Activated CD8-positive, alpha-beta memory T cell treated with anti-CD3 and anti-CD28 coated beads, Interleukin-2, amount 50 U/mL, for 24 hours (primary cell): ENCODE results near the gene KHDC1.
"Not testable (repeated sequence)": the region's sequence is repeated elsewhere in the genome, so short reads cannot be mapped to it uniquely, and the experiment has no call there.

ENCODE experiments used
- DNase-seq: peaks from one replicate; pipeline ENCODE4 v3.0.0-alpha.2; 2020; ENCODE audit errors: extremely low read depth

The KHDC1 gene

DNA sequence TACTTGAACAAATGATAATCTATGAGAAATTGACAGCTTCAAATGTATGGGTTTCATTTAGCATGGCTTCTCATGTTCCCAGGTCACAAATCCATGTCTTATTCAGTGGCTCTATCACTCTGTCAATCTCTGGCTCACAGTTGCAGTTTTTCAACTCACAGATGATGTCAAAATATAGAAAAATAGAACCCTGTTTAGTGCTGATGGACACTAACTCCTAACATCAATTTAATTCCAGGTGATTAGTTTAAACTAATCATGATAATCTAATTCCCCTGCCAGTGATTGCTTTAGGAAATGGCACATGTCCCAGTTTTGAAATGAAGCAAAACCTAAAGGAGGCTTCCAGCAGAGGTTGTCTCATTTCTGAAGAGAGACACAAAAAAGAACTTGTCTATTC lies 13.0 kb downstream of the KHDC1 start:
- no peak for DNase-seq

DNA sequence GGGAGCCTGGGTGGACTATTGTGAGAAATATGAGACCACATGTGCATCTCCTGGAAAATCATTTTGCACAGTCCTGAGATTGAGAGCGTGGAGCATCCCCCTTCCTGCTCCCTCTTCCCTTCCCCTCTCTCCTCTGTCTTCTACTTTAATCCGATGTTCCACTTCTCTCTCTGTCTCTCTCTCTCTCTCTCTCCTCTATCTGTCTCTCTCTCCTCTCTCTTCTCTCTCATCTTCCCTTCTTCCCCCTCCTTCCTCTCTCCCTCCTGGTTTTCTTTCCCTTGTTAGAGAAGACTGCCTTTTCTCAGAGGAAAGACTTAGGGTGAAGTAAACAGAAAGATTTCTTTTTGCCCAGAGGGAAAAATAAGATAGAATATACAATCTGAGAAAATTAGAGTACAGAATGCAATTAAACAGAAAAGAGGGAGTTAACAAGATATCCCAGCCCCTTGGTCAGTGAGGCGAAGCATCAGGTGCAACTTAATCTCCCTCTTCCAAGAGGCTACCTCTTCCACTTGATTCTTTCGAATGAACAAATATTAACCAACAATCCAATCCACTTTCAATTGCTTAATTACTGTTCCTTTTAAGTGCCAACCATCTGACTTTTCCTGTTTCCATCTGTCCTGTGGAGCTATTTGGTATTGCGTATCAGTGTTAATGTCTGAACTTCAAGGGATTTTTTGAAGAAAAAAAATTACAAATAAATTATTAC lies 14.6 kb downstream of the KHDC1 start:
- DNase-seq, result no peak

DNA sequence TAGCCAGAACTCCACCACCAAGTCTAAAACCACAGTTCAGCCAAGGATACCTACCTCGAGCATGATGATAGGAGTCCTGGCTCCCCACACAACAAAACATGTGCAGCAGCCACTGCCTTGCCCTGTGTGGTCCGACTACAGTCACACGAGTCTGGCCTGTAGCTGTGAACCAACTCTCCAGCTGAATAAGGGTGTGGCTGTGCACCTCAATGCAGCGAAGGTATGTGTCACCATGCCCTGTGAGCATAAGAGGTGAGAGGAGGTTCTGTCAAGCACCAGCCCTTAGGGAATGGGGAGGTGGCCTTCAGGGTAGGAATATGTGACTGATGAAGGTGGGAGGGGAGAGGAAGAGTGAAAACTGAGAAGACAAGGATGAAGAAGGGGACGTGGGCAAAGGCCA lies 21.0 kb downstream of the KHDC1 start:
- DNase-seq, result no peak

DNA sequence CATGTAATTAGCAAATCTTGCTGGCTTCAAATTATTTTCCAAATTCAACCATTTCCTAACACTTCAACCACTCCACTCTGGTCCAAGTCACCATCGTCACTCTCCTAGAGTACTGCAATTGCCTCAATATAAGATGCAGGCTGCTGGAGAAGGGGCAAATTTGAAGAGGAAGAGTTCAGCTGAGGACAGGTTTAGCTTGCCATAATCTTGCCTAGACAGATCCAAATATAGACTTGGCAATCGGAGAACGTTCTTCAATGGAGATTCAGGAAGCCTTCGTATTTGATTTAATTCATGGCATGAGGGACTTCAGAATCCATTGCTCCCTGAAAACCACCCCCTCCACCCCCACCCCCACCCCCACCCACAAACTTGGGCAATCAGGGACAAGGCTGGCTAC lies 22.3 kb downstream of the KHDC1 start:
- DNase-seq, result no peak

DNA sequence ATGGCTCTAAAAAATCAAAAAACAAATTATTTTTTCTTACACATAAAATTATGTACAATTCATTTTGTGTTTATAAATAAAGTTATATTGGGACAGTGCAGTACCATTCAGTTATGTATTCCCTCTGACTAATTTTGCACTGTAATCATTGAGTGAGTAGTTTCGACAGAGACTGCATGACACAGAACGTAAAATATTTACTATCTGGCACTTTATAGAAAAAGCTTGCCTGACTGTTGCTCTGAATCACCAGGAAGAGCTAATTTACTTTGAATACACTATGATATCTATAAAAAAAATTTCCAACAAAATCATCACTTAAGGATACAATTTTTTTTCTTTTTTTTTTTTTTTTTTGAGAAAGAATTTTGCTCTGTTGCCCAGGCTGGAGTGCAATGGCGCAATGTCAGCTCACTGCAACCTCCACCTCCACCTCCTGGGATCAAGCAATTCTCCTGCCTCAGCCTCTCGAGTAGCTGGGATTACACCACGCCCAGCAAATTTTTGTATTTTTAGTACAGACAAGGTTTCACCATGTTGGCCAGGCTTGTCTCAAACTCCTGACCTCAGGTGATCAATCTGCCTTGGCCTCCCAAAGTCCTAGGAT lies 26.7 kb downstream of the KHDC1 start:
- DNase-seq, result no peak

DNA sequence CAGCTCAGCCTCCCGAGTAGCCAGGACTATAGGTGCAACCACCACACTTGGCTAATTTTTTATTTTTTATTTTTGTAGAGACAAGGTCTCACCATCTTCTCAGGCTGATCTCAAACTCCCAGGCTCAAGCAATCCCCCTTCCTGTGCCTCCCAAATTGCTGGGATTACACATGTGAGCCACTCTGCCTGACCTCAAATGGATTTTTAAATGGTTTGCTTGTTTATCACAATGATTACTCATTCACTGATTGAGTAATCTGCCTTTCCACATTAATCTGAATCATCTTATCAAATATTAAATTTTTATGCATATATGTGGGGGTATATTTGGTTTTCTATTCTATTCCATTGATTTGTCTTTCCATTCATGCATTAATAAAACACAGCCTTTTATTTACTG lies 28.3 kb downstream of the KHDC1 start:
- DNase-seq, result no peak

DNA sequence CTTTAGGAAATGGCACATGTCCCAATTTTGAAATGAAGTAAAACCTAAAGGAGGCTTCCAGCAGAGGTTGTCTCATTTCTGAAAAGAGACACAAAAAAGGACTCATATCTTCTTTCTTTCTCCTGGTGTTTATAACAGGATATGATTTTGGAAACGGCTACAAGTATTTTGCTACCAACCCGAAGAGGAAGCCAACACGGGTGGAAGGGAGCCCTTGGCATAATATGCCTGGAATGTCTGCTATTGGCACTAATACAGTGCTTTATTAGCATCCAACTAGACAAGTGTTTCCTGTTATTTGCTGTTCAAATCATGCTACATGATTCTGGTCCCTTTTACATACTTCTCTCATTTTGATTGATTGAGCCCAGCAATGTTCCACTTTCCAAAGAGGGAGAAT lies 29.0 kb downstream of the KHDC1 start:
- DNase-seq, result not testable (repeated sequence)

DNA sequence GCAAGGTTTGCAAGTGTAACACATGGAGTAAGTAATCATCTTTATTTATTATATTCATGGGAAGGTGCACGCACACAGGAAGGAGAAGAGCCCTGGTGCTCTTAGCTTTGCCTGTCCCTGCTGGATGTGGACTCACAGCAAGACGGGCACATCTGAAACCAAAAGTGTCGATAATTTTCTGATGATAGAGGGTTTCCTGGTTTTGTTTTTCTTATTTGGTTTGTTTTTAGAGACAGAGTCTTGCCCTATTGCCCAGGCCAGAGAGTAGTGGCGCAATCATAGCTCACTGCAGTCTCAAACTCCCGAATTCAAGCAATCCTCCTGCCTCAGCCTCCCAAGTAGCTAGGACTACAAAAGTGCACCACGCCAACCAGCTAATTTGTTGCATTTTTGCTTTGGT lies 29.9 kb downstream of the KHDC1 start:
- no peak for DNase-seq

DNA sequence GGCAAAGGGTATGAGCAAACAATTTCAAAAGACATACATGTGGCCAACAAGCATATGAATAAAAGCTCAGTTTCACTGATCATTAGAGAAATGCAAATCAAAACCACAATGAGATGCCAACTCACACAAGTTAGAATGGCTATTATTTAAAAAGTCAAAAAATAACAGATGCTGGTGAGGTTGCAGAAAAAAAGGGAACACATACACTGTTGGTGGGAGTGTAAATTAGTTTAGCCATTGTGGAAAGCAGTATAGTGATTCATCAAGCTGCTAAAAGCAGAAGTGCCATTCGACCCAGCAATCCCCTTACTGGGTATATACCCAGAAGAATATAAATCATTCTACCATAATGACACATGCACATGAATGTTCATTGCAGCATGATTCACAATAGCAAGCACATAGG lies 31.0 kb downstream of the KHDC1 start:
- no peak for DNase-seq

DNA sequence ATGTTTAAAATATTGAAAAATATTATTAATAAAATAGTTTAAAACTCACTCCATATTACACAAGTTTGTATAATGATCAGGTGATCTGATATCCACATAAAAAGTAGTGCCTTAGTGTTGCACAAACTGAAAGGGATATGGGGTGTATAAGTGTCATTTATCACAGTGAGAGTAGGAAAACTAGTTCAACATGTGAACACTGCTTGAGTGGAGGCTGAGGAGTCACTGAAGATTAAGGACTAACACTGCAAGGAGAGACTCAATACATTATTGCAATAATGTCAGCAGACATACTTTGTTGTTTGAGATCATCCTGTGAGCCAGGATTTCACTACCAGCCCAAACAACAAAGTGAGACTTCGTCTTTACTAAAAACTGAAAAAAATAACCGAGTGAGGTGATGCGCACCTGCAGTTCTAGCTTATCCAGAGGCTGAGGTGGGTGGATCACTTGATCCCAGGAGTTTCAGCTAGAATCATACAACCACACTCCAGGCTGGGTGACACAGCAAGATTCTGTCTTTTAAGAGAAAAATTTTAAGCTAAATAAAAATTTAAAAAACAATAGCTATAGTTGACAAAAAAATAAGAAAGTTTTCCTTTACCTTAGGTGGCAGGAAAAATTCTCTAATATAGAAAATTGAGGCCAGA lies 35.3 kb downstream of the KHDC1 start:
- no peak for DNase-seq

DNA sequence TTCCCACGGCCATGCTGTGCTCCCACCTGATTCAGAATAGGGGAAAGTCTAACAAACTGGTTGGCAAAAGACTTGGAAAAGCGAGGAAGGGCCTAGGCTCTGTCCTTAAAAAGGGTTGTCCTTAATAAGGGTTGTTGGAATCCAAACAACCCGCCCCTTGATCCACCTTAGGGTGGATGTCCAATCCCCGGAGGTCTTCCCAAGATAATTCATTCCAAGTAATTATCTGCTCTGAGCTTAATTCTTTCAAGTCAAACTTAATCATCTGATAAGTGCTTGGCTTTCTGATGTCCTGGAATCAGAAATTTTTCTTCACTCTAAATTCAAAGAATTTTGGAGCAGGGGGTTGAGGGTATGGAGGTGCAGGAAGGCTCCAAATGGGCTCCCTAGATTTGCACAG lies 37.6 kb downstream of the KHDC1 start, which contains the start of gene KHDC1L:
TSS of gene KHDC1L (minus strand) at position 101 of the 400 bp plus-strand sequence. CDS start at position 13, 88 bp downstream.
- no peak for DNase-seq

DNA sequence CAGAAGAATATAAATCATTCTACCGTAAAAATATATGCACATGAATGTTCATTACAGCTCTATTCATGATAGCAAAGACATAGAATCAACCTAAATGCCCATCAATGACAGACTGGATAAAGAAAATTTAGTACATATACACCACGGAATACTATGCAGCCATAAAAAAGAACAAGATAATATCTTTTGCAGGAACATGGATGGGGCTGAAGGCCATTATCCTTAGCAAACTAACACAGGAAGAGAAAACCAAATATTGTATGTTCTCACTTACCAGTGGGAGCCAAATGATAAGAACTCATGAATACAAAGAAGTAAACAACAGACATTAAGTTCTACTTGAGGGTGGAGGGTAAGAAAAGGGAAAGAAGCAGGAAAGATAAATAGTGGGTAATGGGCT lies 46.1 kb downstream of the KHDC1 start:
- DNase-seq, result no peak

DNA sequence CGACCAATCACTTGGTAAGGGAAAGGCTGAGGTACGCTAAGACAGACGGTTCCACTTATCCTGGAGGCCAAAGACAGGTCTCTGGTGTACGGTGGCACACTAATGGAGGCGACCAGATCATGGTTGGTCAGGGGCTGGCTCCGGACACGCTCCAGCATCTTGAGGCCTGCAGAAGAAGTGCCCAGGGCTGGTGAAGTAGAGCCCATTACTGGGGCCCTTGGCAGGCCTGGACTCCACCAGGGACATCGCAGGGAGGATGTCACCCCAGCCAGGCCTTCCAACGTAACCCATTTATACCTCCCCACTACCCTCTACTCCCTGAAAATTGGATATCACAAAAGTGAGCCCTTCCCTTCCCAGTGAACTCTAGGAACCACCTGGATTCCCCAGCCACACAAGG lies 53.9 kb downstream of the KHDC1 start:
- DNase-seq, result no peak

DNA sequence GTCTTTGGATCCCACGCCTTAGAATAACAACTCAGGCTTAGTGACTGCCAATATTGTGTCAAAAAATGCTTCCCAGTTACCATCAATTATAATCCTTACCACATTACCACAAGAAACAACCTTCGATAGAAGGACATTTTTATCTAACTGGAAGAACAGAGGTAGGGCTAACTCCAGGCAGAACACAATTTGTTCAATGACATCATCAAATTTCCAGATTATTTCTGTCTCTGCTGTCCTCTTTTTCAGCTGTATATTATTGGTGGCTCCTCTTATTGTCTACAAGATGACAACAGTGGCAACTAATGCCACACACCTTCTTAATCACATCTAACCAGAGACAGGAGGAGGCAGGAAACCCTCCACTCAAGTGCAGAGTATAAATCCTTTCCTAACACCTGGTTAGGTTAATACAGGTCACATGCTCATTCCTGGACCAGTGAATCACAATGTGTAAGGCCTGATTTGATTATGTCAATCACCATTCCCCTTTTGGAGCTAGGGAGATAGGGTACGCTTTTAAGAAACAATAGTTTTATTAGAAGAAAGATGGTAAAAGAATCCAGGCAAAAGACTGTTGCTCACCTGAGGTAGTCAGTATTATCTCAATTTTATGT lies 55.7 kb downstream of the KHDC1 start:
- DNase-seq, result no peak

DNA sequence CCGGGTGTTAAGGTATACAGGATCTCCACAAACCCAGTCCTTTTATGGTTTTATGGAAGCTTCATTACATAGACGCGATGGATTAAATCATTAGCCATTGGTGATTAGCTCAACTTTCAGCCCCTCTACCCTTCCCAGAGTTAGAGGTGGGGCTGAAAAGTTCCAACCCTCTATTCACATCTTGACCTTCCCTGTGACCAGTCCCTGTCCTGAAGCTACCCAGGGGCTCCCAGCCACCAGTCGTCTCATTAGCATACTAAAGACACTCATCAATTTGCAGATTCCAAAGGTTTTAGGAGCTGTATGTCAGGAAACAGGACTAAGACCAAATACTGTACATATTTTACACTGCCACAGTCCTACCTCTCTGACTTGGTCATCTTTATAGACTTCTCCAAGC lies 58.7 kb downstream of the KHDC1 start:
- no peak for DNase-seq

DNA sequence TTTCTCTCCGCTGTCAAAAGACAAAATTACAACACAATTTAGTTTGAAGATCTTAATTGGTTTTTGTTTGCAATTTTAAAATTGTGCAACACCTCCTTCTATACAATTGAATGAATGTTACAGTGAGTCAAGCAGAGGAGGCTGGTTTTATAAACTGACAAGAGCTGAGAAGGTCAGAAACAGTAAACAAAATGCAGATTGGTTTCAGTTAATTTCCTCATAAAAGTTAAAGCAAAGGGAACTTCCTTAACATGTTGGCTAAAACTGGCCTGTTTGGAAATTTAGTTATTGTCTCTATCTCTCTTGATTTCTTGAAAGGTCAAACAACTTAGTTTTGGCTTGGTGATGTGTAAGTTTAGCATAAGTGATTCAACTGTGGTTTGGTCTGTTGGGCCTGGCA lies 59.9 kb downstream of the KHDC1 start:
- no peak for DNase-seq

DNA sequence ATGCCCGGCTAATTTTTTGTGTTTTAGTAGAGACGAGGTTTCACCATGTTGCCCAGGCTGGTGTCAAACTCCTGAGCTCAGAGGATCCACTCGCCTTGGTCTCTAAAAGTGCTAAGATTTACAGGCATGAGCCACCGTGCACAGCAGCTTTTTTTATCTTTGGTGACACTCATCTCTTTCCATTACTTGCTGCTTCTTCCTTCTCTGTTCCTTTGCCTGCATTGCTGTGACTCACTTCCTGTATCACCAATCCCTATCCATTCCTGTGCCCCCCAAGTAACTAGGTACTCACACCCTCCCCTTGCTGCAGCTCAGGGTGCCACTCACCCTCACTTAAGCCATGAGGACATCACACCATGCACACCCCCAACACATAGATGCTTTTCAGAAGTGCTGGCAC lies 62.3 kb downstream of the KHDC1 start:
- DNase-seq, result no peak

DNA sequence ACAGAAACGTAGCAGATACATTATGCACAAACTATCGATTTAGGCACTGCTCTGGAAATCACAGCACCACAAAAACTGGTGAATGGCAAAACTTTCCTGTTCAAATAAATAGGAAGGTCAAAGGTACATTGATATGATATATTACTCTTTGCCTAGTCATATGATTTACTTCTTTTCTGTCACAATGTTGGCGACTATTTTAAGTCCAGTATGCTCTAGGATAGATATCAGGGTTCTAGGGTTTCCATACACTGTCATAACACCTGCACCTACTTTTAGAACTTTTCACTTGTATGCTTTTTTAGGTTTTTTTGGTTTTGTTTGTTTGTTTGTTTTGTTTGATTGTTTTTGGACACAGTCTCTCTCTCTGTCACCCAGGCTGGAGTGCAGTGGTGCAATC lies 62.7 kb downstream of the KHDC1 start:
- DNase-seq, result no peak

DNA sequence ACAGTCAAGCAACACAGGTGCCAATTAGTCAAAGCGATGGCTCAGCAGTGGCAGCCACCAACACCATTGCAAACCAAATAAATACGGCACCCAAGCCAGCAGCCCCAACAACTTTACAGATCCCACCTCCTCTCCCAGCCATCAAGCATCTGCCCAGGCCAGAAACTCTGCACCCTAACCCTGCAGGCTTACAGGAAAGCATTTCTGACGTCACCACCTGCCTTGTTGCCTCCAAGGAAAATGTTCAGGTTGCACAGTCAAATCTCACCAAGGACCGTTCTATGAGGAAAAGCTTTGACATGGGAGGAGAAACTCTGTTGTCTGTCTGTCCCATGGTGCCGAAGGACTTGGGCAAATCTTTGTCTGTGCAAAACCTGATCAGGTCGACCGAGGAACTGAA lies 68.3 kb downstream of the KHDC1 start:
- DNase-seq, result no peak

DNA sequence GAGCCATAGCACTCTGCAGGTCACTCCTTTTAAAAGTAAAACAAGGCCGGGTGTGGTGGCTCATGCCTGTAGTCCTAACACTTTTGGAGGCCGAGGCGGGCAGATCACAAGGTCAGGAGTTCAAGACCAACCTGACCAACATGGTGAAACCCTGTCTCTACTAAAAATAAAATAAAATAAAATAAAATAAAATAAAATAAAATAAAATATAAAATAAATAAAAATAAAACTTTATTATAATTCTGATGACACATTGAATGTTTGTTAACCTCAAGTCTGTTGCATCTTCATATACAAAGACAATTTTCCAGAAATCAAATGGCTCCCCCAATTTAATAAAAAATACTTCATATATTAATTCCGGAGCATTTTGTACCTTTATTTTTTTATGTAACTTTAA lies 69.7 kb downstream of the KHDC1 start:
- not testable (repeated sequence) for DNase-seq
